NCI-H2081 treated with DMSO at 0.1 percent for 48 hours (cell line): ENCODE results near the gene C1orf159.

Source experiments
- DNase-seq: peaks from one replicate; lab custom pipeline; 2025; lab: John Stamatoyannopoulos, UW

Gene C1orf159

DNA sequence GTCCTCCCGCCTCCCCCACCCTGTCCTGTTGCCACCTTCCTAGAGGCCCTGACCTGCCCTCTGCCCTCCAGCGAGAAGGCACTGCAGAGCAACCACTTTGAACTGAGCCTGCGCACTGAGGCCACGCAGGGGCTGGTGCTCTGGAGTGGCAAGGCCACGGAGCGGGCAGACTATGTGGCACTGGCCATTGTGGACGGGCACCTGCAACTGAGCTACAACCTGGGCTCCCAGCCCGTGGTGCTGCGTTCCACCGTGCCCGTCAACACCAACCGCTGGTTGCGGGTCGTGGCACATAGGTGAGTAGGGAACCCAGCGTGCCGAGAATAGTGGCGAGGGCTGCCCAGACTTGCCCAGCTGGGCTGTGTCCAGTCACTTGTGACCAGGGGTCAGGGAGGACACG, 62.2 kb downstream of the C1orf159 start:
- DNase-seq, result no peak

DNA sequence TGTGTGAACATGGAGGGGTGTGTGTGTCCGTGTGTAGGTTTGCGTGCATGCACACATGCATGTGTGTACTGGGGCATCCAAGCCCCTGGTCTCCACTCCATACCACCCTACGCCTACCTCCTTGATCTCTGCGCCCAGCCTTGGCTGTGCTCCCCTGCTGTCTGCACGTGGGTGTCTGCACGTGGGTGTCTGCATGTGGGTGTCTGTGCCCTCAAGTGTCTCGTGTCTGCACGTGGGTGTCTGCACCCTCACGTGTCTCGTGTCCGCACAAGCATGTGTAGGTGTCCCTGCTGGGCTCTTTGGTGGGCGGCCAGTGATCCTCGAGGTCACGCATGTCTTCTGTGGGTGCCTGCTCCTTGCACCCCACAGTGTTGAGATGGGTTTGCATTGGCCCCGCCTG, 62.9 kb downstream of the C1orf159 start:
- DNase-seq, result no peak

DNA sequence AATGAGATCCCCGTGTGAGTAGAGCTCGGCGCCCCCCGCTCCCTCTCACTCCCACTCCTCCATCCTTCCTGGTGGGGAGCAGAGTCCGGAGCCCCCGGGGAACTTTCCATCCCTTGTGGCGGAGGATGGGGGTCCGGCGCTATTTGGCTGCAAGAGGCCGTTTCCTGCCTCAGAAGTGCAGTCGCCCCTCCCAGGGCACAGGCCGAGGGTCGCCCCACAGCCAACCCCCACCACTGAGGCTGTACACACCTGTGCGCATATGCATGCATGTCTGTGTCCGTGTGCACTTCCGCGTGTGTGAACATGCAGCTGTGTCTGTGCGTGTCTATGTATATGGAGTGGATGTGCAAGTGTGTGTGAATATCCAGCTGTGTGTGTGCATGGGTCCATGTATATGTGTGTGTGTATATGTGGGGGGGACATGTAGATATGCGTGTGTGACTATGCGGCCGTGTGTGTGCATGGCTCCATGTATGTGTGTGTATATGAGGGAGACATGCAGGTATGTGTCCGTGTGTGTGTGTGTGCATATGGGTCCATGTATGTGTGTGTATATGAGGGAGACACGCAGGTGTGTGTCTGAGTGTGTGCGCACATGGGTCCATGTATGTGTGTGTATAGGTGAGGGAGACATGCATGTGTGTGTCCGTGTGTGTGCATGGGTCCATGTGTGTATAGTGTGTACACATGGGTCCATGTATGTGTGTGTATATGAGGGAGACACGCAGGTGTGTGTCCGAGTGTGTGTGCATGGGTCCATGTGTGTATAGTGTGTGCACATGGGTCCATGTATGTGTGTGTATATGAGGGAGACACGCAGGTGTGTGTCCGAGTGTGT, 63.7 kb downstream of the C1orf159 start:
- no peak for DNase-seq

GRCh38 chr1:1051127-1051810, 64.6 kb downstream of the C1orf159 start:
- DNase-seq, result no peak

DNA sequence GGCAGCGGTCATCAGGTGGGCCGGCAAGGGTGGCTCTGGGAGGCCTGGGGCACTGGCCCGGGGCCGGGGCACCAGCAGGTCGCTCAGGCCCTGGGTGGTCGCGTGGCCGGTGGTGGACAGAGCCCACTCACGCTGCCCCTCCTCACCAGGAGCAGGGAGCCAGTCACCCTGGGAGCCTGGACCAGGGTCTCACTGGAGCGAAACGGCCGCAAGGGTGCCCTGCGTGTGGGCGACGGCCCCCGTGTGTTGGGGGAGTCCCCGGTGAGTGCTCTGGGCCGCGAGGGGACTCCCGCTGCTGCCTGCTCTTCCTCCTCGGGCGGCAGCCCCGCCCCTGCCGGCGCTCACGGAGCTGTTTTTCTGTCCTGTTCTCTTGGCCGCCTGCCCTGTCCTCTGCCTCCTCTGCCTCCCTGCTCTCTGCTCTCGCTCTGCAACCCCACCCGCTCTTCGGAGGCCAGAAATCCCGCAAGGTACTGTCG, 65.3 kb downstream of the C1orf159 start:
- DNase-seq, result no peak

GRCh38 chr1:1049318-1050165, 66.3 kb downstream of the C1orf159 start:
- DNase-seq, result no peak

- DNase-seq, result no peak
Measured at GRCh38 chr1:1048765-1049164, 67.1 kb downstream of the C1orf159 start.

- DNase-seq, result no peak
Measured at GRCh38 chr1:1047963-1048362, 67.9 kb downstream of the C1orf159 start.

DNA sequence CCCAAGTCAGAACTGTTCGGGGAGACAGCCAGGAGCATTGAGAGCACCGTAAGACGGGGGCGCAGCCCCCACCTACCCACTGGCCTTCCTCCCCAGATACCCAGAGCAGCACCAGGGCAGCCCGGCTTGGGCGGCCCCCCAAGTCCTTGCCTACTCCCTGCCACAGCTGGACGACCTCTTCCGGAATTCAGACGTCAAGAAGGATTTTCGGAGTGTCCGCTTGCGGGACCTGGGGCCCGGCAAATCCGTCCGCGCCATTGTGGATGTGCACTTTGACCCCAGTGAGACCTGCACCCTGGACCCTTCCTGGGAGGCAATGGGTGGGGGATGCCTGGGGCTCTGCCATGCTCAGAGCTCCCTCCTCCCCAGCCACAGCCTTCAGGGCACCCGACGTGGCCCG, 68.5 kb downstream of the C1orf159 start:
- no peak for DNase-seq

- no peak for DNase-seq
Measured at GRCh38 chr1:1046767-1047166, 69.1 kb downstream of the C1orf159 start.

DNA sequence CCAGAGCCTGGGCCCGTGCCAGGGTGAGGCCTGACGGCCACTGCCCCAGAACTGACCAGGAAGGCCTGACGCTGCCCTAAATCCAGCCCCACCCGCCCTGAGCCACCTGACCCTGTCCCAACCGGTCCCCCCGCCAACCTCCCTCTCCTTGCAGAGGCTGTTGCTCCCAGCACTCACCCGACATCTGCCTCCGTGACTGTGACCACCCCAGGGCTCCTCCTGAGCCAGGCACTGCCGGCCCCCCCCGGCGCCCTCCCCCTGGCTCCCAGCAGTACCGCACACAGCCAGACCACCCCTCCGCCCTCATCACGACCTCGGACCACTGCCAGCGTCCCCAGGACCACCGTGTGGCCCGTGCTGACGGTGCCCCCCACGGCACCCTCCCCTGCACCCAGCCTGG, 69.6 kb downstream of the C1orf159 start:
- no peak for DNase-seq

- no peak for DNase-seq
Measured at GRCh38 chr1:1045129-1045528, 70.8 kb downstream of the C1orf159 start.

DNA sequence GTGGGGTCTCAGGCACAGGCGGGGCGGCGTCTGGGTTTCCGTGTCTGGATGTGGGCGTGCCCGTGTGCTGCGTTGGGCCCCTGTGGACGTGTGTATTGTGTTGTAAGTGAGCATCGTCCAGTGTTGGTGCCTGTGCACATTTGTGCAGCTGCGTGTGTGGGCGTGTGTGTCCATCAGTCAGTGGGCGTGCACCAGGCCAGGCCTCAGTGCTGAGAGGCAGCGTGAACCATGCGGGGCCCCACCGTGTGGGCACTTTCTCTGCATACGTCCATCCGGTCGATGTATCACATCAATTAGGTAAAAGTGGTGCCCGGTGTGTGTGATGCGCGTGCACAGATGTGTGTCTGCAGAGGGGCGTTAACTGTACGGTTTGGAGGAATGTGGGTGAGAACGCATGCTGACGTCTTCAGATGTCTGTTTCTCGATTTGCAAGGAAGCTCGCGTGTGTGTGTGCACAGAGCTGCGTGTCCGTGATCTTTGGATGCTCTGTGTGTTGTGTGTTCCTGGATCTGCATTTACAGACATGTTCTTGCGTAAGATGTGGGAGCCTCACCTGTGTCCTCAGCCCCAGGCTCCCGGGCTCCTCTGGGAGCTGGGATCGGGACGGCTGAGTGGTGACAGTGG, 71.3 kb downstream of the C1orf159 start:
- DNase-seq, result no peak

DNA sequence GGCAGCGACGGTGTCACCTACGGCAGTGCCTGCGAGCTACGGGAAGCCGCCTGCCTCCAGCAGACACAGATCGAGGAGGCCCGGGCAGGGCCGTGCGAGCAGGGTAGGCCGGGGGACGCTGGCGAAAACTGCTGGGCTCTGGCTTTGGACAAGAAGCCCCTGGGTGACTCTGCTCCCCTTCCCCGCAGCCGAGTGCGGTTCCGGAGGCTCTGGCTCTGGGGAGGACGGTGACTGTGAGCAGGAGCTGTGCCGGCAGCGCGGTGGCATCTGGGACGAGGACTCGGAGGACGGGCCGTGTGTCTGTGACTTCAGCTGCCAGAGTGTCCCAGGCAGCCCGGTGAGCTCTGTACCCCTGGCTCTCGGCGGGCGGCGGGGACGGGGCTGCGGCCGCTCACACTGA, 72.0 kb downstream of the C1orf159 start:
- DNase-seq, result no peak

DNA sequence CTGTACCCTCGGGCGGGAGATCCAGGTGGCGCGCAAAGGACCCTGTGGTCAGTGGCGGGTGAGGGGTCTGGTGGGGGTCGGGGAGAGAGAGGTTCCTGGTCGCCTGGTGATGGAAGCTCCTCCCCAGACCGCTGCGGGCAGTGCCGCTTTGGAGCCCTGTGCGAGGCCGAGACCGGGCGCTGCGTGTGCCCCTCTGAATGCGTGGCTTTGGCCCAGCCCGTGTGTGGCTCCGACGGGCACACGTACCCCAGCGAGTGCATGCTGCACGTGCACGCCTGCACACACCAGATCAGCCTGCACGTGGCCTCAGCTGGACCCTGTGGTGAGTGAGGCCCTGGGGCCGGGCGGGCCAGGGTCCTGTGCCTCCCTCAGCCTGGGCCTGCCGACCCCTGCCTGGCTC, 72.5 kb downstream of the C1orf159 start:
- no peak for DNase-seq

- DNase-seq, result no peak
Measured at GRCh38 chr1:1042835-1043234, 73.1 kb downstream of the C1orf159 start.

DNA sequence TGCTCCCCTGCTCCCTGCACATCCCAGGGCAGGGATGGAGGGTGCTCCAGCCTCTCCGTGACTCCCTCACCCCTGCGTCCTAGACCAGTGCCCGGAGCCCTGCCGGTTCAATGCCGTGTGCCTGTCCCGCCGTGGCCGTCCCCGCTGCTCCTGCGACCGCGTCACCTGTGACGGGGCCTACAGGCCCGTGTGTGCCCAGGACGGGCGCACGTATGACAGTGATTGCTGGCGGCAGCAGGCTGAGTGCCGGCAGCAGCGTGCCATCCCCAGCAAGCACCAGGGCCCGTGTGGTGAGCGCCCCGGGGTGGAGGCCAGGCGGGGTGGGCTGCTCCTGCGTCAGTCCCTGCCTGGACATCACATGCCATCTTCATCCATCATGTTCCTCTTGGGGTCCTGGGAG, 74.0 kb downstream of the C1orf159 start:
- no peak for DNase-seq

DNA sequence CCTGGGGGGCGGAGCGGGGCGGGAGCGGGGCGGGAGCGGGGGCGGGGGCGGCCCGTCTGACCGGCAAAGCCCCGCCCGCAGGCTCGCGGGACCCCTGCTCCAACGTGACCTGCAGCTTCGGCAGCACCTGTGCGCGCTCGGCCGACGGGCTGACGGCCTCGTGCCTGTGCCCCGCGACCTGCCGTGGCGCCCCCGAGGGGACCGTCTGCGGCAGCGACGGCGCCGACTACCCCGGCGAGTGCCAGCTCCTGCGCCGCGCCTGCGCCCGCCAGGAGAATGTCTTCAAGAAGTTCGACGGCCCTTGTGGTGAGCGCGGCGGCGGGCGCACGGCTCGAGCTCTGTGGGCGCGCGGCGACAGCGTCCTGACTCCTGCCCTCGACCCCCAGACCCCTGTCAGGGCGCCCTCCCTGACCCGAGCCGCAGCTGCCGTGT, 74.8 kb downstream of the C1orf159 start:
- no peak for DNase-seq

GRCh38 chr1:1040004-1040991, 75.6 kb downstream of the C1orf159 start:
- no peak for DNase-seq

- no peak for DNase-seq
Measured at GRCh38 chr1:1039145-1039910, 76.6 kb downstream of the C1orf159 start.
